Stimulated activated CD4-positive, alpha-beta T cell treated with anti-CD3 and anti-CD28 coated beads, Interleukin-1b, Interleukin-23, amount 100 ng/mL, for 24 hours (primary cell): Measurements from ENCODE around the gene TUBG2.

Source experiments
- DNase-seq, 4 experiments: peaks; one replicate each; pipeline ENCODE4 v3.0.0-alpha.2; 2020; ENCODE audit warnings: low read depth in 4 of 4, low spot score in 1 of 4

The TUBG2 gene

GRCh38 chr17:42695500-42695899, 36.4 kb downstream of the TUBG2 start:
- no peak for DNase-seq

GRCh38 chr17:42697108-42697811, 38.2 kb downstream of the TUBG2 start:
- no peak for DNase-seq

- DNase-seq, result no peak
These were observed 39.8 kb downstream of the TUBG2 start for GRCh38 chr17:42698736-42699414.

- no peak for DNase-seq
These were observed 40.3 kb downstream of the TUBG2 start for GRCh38 chr17:42699415-42699740.

- DNase-seq, result no peak
These were observed 41.7 kb downstream of the TUBG2 start for GRCh38 chr17:42700586-42701289.

GRCh38 chr17:42702446-42702845, 43.4 kb downstream of the TUBG2 start:
- DNase-seq, result no peak

- DNase-seq, result no peak
These were observed 45.4 kb downstream of the TUBG2 start for GRCh38 chr17:42704490-42704836.

GRCh38 chr17:42704837-42705494, 45.9 kb downstream of the TUBG2 start:
- peak in 1 of 4 experiments; percentile 48 for DNase-seq

GRCh38 chr17:42706732-42707131, 47.6 kb downstream of the TUBG2 start:
- peak in 1 of 4 experiments; percentile 28 for DNase-seq

GRCh38 chr17:42708588-42708987, 49.5 kb downstream of the TUBG2 start:
- DNase-seq, result no peak

- no peak for DNase-seq
These were observed 50.5 kb downstream of the TUBG2 start for GRCh38 chr17:42709561-42709960.
